HG02943 (cell line): ENCODE measurements around the gene AP1S1.
"Not testable (repeated sequence)": the region's sequence is repeated elsewhere in the genome, so short reads cannot be mapped to it uniquely, and the experiment has no call there.

Experiments used
- ATAC-seq: cut with Tn5 transposase; IDR thresholded peaks from one replicate; pipeline ENCODE4 v1.9.1; 2021; ENCODE audit warnings: mild to moderate bottlenecking, low read depth, moderate library complexity; ENCODE audit not compliant: unreplicated experiment

Gene AP1S1

DNA sequence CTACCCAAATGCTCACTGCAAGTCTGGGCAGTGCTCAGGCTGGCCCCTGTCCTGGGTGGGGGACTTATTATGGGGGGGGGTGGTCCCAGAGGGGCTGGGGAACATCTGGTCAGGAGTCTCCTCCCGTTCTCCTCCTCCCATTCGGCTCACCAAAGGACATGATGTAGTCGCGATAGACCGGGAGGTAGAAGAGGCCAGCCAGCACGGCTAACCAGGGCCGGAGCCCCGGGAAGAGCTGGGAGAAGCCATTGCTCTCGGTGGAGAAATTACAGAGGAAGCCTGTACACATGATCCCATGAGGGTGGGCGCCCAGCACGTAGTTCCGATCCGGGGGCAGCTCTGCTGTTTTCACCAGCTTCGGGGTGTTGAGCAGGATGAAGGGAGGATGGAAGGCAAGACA lies 44.2 kb downstream of the AP1S1 start:
- ATAC-seq, result no peak

GRCh38 chr7:101199522-101199921 lies 45.2 kb downstream of the AP1S1 start:
- ATAC-seq, result not testable (repeated sequence)

GRCh38 chr7:101200504-101200861 lies 46.2 kb downstream of the AP1S1 start:
- ATAC-seq, result no peak

- ATAC-seq, result no peak
Observed at GRCh38 chr7:101200862-101201599, 46.8 kb downstream of the AP1S1 start, which contains the start of gene MOGAT3. TSS of gene MOGAT3 (minus strand) at chr7:101201036. CDS start at chr7:101200854, 182 bp downstream.

DNA sequence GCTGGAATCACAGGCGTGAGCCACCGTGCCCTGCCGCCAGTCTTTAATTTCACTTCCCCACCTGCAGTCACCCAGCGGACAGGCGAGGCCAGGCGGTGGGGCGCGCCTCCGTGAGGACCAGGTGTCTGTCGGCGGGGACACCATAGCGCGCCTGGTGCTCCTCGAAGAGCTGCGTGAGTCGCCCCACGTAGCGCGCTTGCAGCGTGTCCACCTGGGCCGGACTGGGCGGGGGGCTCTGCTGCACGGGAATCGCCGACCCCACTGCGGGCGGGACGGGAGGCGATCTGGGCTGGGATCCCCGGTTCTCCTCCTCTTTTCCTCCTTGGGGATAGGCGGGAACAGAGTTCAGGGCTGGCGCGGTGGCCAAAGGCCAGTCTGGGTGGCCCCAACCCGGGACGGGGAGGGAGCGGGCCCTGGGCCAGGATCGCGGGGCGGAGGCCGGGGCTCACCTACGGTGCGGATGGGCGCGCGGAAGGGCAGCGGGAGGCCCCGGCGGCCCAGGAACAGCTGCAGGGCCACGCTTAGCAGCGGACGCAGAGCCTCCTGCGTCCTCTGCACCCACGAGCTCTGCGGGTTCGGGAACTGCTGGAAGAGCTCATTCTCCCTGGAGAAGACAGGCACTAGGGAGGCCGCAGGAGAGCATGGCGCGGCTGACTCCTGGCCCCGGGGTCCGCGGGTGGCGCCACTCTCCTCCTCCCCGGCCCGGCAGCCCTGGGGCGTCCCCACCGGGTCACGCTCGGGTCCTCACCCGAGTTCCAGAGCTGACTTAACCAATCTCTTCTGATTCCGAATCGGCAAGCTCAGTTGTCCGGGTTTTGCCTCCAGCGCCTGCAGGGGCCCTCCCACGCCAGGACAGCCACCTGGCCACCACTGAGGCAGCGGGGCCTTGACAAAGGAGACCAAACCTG lies 47.7 kb downstream of the AP1S1 start:
- ATAC-seq, result no peak

DNA sequence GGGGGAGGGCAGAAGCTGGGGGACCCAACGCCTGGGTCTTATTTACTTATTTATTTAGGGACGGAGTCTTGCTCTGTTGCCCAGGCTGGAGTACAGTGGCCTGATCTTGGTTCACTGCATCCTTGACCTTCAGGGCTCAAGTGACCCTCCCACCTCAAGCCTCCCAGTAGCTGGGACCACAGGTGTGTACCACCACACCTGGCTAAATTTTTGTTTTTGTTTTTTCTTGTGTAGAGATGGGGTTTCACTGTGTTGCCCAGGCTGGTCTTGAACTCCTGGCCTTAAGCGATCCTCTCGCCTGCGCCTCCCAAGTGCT lies 48.3 kb downstream of the AP1S1 start:
- no peak for ATAC-seq

DNA sequence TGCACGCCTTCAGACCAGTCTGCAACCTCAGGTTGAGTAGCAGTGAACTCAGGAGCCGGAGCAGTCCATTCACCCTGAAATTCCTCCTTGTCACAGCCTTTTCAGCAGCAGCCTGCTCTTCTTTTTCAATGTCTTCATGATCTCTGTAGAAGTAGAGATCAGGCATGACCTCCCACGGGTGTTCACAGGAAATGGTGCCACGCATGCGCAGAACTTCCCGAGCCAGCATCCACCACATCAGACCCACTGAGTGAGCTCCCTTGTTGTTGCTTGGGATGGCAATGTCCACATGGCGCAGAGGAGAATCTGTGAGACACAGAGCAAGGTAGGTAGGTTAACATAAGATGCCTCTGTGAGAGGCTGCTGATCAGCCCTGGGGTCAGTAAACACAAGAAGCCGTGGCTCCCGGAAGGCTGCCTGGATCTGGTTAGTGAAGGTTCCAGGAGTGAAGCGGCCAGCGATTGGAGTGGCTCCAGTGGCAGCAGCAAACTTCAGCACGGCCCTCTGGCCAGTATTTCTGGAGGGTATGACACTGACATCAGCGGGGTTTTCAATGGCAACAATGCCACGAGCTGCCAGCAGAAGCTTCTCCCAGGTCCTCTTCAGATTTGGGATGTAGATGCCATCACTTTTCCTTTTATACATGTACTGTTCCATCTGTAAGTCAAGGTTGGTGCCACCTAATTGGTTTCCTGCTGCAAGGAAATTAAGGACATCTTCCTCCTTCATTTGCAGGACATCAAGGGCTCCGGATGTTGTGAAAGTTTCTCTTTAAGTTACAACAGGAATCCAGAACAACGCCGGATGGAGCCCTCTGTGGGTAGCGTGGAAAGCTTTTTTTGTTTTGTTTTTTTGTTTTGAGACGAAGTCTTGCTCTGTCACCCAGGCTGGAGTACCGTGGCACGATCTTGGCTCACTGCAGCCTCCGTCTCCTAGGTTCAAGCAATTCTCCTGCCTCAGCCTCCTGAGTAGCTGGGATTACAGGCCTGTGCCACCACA lies 49.8 kb downstream of the AP1S1 start:
- not testable (repeated sequence) for ATAC-seq

DNA sequence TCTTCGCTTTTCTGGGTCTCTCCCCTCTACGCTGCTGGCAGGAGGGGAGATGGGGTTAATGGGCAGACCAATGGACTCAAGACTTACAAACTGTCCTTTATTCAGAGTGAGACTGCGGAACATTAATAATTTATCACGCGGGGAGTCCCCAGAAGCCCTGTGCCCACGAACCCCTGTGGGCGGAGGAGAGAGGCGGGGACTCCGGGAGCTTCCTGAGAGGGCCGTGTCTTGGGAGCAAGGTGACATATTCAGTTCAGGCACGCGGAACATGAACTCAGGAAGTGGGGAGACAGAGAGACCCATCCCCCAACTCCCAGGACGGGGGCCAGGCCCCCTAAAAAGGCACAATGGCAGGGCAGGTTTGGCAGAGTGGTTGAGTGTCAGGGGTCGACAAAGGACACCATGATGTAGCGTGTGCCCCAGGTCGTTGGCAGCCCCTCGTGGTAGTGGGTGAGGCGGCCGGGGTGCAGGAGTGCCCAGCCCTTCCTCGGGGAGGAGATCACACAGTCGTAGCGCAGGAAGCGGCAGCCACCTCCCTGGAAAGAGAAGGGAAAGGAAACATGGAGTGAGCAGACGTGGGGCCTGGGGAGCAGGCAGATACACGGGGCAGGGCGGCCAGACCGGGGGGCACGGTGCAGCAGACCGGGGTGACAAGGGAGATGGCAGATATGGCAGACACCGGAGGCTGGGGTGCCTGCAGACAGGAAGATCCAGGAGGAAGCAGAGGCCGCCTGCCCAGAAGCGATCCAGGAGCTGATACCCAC lies 51.8 kb downstream of the AP1S1 start:
- no peak for ATAC-seq

DNA sequence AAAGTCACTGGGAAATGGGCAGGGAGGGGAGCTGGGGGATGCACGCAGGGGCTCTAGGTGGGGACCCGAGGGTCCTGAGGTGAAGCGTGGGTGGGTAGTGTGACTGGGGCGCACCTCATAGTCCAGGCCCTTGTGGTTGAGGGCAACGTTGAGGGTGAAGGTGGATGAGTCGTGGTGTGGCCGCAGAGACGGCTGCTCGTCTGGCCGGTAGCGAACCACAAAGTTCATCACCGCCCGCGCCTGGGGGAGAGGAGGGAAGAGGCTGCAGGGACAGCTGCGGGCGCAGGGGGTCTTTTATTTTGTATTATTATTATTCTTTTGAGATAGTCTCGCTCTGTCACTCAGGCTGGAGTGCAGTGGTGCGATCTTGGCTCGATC lies 52.4 kb downstream of the AP1S1 start:
- no peak for ATAC-seq

GRCh38 chr7:101207459-101207858 lies 53.2 kb downstream of the AP1S1 start:
- no peak for ATAC-seq

- ATAC-seq, result no peak
Observed at GRCh38 chr7:101208794-101209193, 54.5 kb downstream of the AP1S1 start.

- ATAC-seq, result no peak
Observed at GRCh38 chr7:101210143-101210542, 55.9 kb downstream of the AP1S1 start.
